ENCODE data around the gene MON1A. TPM values are rescaled to one million over a fixed set of nuclear protein-coding genes. Genes with fewer than 3 reads are reported as not detected.

Gene MON1A, protein sequence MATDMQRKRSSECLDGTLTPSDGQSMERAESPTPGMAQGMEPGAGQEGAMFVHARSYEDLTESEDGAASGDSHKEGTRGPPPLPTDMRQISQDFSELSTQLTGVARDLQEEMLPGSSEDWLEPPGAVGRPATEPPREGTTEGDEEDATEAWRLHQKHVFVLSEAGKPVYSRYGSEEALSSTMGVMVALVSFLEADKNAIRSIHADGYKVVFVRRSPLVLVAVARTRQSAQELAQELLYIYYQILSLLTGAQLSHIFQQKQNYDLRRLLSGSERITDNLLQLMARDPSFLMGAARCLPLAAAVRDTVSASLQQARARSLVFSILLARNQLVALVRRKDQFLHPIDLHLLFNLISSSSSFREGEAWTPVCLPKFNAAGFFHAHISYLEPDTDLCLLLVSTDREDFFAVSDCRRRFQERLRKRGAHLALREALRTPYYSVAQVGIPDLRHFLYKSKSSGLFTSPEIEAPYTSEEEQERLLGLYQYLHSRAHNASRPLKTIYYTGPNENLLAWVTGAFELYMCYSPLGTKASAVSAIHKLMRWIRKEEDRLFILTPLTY
- 4.4 to 8.6 TPM (median 7.9 TPM) in 5 replicates for total RNA-seq (2022; extraction: Qiagen RNA extraction; ENCODE audit: low read depth)

DNA sequence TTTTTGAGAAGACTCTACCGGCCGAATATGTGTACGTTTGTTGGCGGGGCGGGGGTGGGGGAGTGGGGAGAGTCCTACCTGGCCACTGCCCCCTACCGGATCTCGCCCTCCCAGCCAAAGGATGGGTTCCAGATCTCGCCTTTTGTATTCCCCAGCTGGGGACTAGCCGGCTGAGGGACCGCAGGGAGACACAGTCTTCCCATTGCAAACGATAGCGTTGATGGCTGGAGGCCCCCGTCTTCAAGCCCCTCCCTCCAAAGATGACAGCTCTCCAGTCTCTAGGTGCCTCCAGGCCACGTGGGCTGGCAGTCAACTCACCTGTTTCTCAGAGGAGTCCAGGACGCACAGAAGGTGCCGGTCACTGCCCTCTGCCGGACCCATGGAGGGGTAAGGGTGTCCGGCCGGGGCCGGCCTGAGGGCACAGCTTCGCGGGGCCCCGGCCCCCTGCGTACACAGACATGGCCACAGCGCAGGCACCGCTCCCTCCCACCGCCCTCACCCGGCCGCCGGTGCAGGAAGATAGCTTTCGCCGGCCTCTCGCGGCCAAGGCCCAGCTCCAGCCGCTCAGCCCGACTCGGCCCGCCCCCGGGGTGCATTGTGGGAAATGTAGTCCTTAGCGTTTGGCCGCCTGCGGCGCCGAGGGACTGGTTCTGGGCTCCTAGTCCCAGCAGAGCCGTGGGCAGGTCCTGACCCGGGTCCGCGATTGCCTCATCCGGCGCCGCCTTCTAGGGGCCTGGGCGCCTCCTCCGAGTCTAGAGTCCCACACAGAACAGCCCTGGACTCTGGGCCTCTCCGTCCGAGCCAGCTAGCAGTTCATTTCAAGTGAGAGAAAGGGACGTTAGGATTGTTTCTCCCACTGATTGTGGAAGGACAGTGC is at the start of gene MON1A:
MON1A (minus strand) TSS at position 521 of the 877 bp plus-strand sequence. CDS start 16,465 bp downstream, outside the sequence.

DNA sequence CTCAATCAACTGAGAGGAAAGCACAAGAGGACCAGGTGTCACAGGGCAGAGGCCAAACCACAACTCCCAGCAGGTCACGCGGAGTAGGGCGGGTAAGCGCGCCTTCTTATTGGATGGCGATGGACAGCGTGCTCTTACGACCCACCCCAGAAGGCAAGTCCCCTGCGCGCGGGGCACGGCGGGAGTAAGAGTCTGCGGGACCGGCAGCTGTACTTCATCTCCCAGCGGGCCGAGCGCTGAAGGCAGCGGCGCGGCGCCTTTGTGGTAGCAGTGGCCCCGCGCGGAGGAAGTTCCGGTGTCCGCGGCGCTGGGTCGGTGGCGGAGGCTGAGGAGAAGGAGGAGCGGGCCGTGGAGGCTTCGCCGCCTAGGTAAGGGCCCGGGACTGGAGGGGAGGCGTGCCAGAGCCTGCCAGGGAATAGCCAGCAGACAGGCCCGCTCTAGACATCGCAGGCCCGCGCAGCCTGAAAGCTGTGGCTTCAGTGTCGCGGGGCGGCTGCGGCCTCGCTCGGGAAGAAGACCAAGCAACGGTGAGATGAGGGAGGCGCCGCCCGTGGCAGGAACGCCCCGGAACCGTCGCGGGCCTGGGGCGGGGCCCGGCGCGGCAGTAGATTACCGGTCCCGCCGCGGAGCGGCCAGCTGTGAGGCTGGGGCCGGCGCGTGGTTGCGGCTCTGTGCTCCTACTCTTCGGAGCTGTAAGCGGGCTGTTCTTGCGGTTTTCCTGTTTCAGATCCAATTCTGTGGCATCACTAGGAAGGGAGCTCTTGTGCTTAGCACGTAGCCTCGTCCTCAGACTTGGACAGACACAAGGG is 10.5 kb upstream of the MON1A start, which contains the start of gene RBM6:
RBM6 (plus strand) TSS at position 293 of the 809 bp plus-strand sequence. CDS start 22,492 bp downstream, outside the sequence.

DNA sequence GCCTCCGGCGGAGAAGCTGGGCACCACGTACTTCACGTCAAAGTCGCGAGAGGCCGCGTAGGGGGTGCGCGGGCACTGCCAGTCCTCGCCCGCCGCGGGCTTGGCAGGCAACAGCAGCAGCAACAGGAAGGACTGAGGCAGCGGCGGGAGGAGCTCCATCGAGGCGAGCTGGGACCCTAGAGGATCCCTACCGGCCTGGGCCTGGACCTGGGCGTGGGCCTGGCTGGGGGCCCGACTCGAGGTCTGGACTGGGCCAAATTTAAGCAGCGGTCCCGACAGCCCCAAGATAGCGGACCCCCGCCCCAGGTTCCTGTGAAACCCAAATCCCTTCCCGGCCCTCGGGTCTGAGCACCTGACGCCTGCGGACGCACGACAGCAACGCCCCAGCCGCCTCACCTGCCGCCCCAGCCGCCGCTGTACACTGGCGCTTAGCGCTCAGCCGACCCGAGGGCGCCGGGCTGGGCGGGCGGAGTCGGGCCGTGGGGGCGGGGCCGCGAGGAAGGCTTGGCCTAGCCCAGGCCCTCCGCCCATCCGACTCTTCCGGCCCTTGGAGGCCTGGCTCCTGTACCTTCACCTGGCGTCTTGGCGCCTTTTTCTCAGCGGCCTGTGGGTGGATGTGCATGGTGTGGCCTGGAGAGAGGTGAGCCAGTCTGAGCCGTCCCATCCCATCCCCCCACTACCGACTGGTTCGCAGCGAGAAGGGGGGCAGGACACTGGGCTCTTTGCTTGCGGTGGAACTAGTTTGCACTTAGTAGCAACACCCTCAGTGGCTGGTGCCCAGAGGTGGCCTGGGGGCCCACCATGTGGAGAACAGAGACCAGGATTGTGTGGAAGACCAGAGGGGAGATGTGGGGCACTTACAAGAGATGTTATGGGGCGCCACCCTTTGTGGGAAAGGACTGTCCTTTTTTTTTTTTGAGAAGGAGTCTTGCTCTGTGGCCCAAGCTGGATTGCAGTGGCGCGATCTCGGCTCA is 25.9 kb downstream of the MON1A start, which contains the start of gene MST1R:
MST1R (minus strand) TSS at position 423 of the 974 bp plus-strand sequence; CDS start at position 159, 264 bp downstream.

DNA sequence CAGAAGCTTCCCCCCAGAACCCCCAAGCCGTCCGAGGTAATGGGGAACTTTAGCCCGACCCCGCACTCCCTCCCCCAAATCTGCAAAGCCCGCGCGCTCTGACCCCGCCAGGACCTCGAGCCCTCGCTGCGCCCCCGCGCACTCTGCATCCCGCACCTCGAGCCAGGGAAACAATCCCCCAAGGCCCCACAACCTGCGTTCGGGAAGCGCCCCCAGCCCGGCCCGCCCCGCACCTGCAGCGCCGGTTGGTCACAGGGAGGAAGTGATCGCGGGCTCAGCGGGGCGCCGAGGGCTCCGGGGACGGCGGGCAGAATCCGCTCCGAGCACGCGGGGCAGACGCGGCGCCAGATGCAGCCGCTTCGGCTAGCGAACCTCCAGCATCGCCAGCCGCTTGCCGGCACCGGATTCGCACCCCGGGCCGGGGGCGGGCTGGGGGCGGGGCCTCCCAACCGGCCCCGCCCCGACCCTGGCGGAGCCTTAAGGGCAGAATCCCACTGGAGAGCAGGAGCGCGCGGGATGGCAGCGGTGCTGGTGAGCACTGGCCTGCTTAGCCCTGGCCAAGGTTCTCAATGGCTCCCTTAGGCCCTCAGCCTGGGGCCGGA is 60.0 kb downstream of the MON1A start, which contains the start of gene CAMKV:
CAMKV (minus strand) TSS at position 382 of the 602 bp plus-strand sequence. CDS start 7,518 bp downstream, outside the sequence.

Other genes starting within 250 kb of the MON1A start
- 0.99 to 2.2 TPM (median 1.4 TPM) in 5 replicates for gene MST1, start 240.3 kb downstream of the MON1A start, total RNA-seq (2022; extraction: Qiagen RNA extraction; ENCODE audit: low read depth)
- gene RNF123, start 240.3 kb downstream of the MON1A start, total RNA-seq (2022; extraction: Qiagen RNA extraction; ENCODE audit: low read depth), result 9.6 to 18.6 TPM (median 15.9 TPM) in 5 replicates
- 0.35 to 0.85 TPM (median 0.59 TPM) in 5 replicates for gene AMIGO3, start 210.1 kb downstream of the MON1A start, total RNA-seq (2022; extraction: Qiagen RNA extraction; ENCODE audit: low read depth)
- 14.9 to 20.9 TPM (median 18.3 TPM) in 5 replicates for gene GMPPB, start 205.9 kb downstream of the MON1A start, total RNA-seq (2022; extraction: Qiagen RNA extraction; ENCODE audit: low read depth)
- 18.4 to 23.4 TPM (median 22.3 TPM) in 5 replicates for gene IP6K1, start 143.3 kb downstream of the MON1A start, total RNA-seq (2022; extraction: Qiagen RNA extraction; ENCODE audit: low read depth)
- 0.11 to 0.29 TPM (median 0.24 TPM) in 4 of 5 replicates, not detected in the other for gene CDHR4, start 129.9 kb downstream of the MON1A start, total RNA-seq (2022; extraction: Qiagen RNA extraction; ENCODE audit: low read depth)
- gene INKA1, start 126.5 kb downstream of the MON1A start, total RNA-seq (2022; extraction: Qiagen RNA extraction; ENCODE audit: low read depth), result 1.3 to 2.3 TPM (median 2.0 TPM) in 5 replicates
- 0.21 to 0.68 TPM (median 0.34 TPM) in 5 replicates for gene UBA7, start 115.9 kb downstream of the MON1A start, total RNA-seq (2022; extraction: Qiagen RNA extraction; ENCODE audit: low read depth)
- 9.1 to 17.4 TPM (median 14.7 TPM) in 5 replicates for gene TRAIP, start 73.2 kb downstream of the MON1A start, total RNA-seq (2022; extraction: Qiagen RNA extraction; ENCODE audit: low read depth)
- 0.30 to 0.53 TPM (median 0.46 TPM) in 5 replicates for gene CAMKV, start 59.9 kb downstream of the MON1A start, total RNA-seq (2022; extraction: Qiagen RNA extraction; ENCODE audit: low read depth)
- gene MST1R, start 25.9 kb downstream of the MON1A start, total RNA-seq (2022; extraction: Qiagen RNA extraction; ENCODE audit: low read depth), result 5.3 to 8.5 TPM (median 7.4 TPM) in 5 replicates
- 24.1 to 30.3 TPM (median 28.7 TPM) in 5 replicates for gene RBM6, start 10.3 kb upstream of the MON1A start, total RNA-seq (2022; extraction: Qiagen RNA extraction; ENCODE audit: low read depth)
- gene RBM5, start 159.1 kb upstream of the MON1A start, total RNA-seq (2022; extraction: Qiagen RNA extraction; ENCODE audit: low read depth), result 29.4 to 36.2 TPM (median 32.1 TPM) in 5 replicates
- 6.6 to 12.1 TPM (median 10.9 TPM) in 5 replicates for gene SEMA3F, start 225.5 kb upstream of the MON1A start, total RNA-seq (2022; extraction: Qiagen RNA extraction; ENCODE audit: low read depth)